Fibroblast of lung (primary cell): ENCODE data around the gene FHIT. TPM values are rescaled to one million over a fixed set of nuclear protein-coding genes. Genes with fewer than 3 reads are reported as not detected.

Experiments
- DNase-seq, 2 donors: peaks; one replicate each; pipeline versions ENCODE4 v3.0.0 to v3.0.0-alpha.2; 2010; ENCODE audit warnings: low read depth in 2 of 2
- H2AFZ ChIP-seq: 2 replicates; pipeline ENCODE4 v1.5.1; 2012; ENCODE audit warnings: low read length, control low read depth, inconsistent platforms
- H3K27ac ChIP-seq: 2 replicates; pipeline ENCODE4 v1.5.1; 2011; ENCODE audit warnings: low read length, control low read depth; ENCODE audit not compliant: insufficient read depth
- H3K27me3 ChIP-seq: 2 replicates; pipeline ENCODE4 v1.5.1; 2011; ENCODE audit warnings: mild to moderate bottlenecking, low read length; ENCODE audit not compliant: control insufficient read depth, insufficient read depth
- H3K36me3 ChIP-seq: 2 replicates; pipeline ENCODE4 v1.5.1; 2011; ENCODE audit warnings: low read length; ENCODE audit not compliant: control insufficient read depth, insufficient read depth
- H3K4me1 ChIP-seq: 2 replicates; pipeline ENCODE4 v1.5.1; 2011; ENCODE audit warnings: low read length; ENCODE audit not compliant: control insufficient read depth, insufficient read depth; ENCODE audit errors: extremely low read depth
- H3K4me2 ChIP-seq: 2 replicates; pipeline ENCODE4 v1.5.1; 2011; ENCODE audit warnings: low read length, control low read depth; ENCODE audit not compliant: insufficient read depth; ENCODE audit errors: extremely low read depth
- H3K4me3 ChIP-seq, 4 experiments: fragments of 200-600 bp in 1 of 4; sonication (generic) in 1 of 4; replicated peaks in 1 of 4; 2 replicates each; pipeline ENCODE4 v1.5.1; 2011 to 2016; ENCODE audit warnings: low read length in 4 of 4, low read depth in 3 of 4, mild to moderate bottlenecking in 3 of 4, control low read depth in 2 of 4, inconsistent platforms in 1 of 4, mixed read lengths in 1 of 4; ENCODE audit not compliant: insufficient read depth in 1 of 4; ENCODE audit errors: control extremely low read depth in 1 of 4
- H3K79me2 ChIP-seq: 2 replicates; pipeline ENCODE4 v1.5.1; 2012; ENCODE audit warnings: mild to moderate bottlenecking, low read length, inconsistent platforms; ENCODE audit not compliant: control insufficient read depth, insufficient read depth
- H3K9ac ChIP-seq: 2 replicates; pipeline ENCODE4 v1.5.1; 2011; ENCODE audit warnings: mild to moderate bottlenecking, low read length, control low read depth; ENCODE audit not compliant: insufficient read depth
- H3K9me3 ChIP-seq: 2 replicates; pipeline ENCODE4 v1.5.1; 2012; ENCODE audit warnings: low read depth, low read length; ENCODE audit not compliant: control insufficient read depth, insufficient read depth
- H4K20me1 ChIP-seq: 2 replicates; pipeline ENCODE4 v1.5.1; 2011; ENCODE audit warnings: low read length; ENCODE audit not compliant: control insufficient read depth, insufficient read depth; ENCODE audit errors: extremely low read depth
- CTCF ChIP-seq, 2 donors: IDR thresholded peaks in 1 of 2; conservative IDR thresholded peaks in 1 of 2; 1 replicate in 1 of 2; 2 replicates in 1 of 2; pipeline ENCODE4 v1.5.1; 2011 to 2012; ENCODE audit warnings: low read length in 2 of 2, control low read depth in 1 of 2, inconsistent platforms in 1 of 2, low read depth in 1 of 2, mild to moderate bottlenecking in 1 of 2
- EZH2 ChIP-seq: IDR thresholded peaks from 2 replicates; pipeline ENCODE4 v1.5.1; 2012; ENCODE audit warnings: low read length, control low read depth, mild to moderate bottlenecking; ENCODE audit errors: missing control alignments
- polyA plus RNA-seq, 2 donors: library from polyadenylated mRNA; depleted of rRNA in 1 of 2; stranded (reverse) in 1 of 2; unstranded in 1 of 2; fragments of >200 nt; gene quantifications; 2 replicates each; pipeline ENCODE4 v1.2.1, GENCODE V29; 2011 to 2012; ENCODE audit warnings: missing spikeins in 1 of 2
- total RNA-seq: library from RNA; depleted of rRNA; stranded (reverse); fragments of >200 nt; gene quantifications from 2 replicates; pipeline ENCODE4 v1.2.1, GENCODE V29; 2014

The FHIT gene
- total and polyA plus RNA-seq, 2 donors (not counting 1 experiment from before 2014, with no cell fraction given): 0.79 to 2.1 TPM

DNA sequence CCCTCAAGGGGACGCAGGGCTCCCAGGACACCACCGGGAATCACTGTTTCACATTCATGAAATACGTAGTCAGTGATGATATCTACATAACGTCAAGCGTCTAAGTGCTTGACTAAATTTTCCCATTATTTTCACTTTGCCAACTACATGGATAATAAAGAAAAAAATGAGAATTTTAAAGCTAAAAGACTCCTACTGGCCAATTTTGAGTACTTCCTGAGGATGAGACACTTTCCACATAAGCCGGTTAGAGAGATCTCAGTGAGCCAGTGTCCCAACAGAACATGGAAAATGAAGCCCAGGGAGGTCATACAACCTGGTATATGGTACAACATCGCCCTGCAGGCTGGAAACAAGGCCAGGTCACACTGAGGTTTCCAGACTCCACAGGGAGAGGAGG, 928.1 kb downstream of the FHIT start:
- Histone ChIP-seq H3K4me2 (no peak overlapping the region), H3K4me1 (no peaks in the 10 kb centered on the region), H2AFZ (no peak overlapping the region), H4K20me1 (no peaks in the 10 kb centered on the region), H3K79me2 (no peaks in the 10 kb centered on the region), H3K4me3 (no peak overlapping the region), H3K36me3 (no peaks in the 10 kb centered on the region), H3K9me3 (no peaks in the 10 kb centered on the region), H3K9ac (no peak overlapping the region), H3K27me3 (no peaks in the 10 kb centered on the region), H3K27ac (no peak overlapping the region)
- TF ChIP-seq EZH2 (no peak), CTCF (conservative IDR thresholded peaks at IDR 0.05 in 1 of 2, IDR thresholded peaks at IDR 0.05 in 1 of 2; ENCODE audit: low read depth in 1 of 2, low read length in 2 of 2) (no peak)
- DNase-seq: no peak

DNA sequence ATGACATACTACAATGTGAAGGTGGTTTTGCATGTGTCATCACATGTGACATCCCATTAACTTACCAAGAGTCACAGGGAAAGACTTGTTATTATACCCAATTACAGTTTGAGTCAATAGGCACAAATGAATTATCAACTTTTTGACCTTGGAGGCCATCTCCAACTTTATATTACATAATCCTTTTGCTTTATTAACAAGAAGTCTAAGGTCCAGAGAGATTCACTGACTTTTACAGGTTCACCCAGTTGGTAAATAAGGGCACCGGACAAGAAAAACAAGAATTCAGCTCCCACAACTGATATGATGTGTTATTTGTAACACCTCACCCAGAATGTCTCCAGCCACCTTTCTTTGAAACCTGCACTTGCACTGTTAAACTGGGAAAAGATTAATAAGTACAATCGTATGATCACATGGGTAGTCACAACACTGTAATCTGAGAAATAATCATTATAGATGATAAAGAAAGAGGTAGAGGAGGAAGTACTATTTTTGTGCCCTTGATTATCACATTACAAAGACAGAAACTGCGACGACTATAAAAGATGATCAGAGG, 928.9 kb downstream of the FHIT start:
- H4K20me1 ChIP-seq: no peaks in the 10 kb centered on the region
- H3K27me3 ChIP-seq: no peaks in the 10 kb centered on the region
- no peak overlapping the region for H2AFZ ChIP-seq
- H3K27ac ChIP-seq: no peak overlapping the region
- no peak overlapping the region for H3K4me2 ChIP-seq
- no peaks in the 10 kb centered on the region for H3K36me3 ChIP-seq
- no peaks in the 10 kb centered on the region for H3K79me2 ChIP-seq
- TF ChIP-seq EZH2: no peak
- no peak overlapping the region for H3K9ac ChIP-seq
- no peak overlapping the region for H3K4me3 ChIP-seq
- no peaks in the 10 kb centered on the region for H3K4me1 ChIP-seq
- H3K9me3 ChIP-seq: no peaks in the 10 kb centered on the region
- DNase-seq: no peak

GRCh38 chr3:60319179-60319858, 931.9 kb downstream of the FHIT start:
- Histone ChIP-seq H3K79me2 (no peaks in the 10 kb centered on the region), H3K4me1 (no peaks in the 10 kb centered on the region), H2AFZ (no peak overlapping the region), H3K4me3 (no peak overlapping the region), H3K9me3 (no peaks in the 10 kb centered on the region), H3K36me3 (no peaks in the 10 kb centered on the region), H3K27me3 (no peaks in the 10 kb centered on the region), H3K9ac (no peak overlapping the region), H4K20me1 (no peaks in the 10 kb centered on the region), H3K4me2 (no peak overlapping the region), H3K27ac (no peak overlapping the region)
- TF ChIP-seq CTCF (conservative IDR thresholded peaks at IDR 0.05 in 1 of 2, IDR thresholded peaks at IDR 0.05 in 1 of 2; ENCODE audit: low read depth in 1 of 2, low read length in 2 of 2) (no peak), EZH2 (no peak)
- peak in 1 of 2 donors; percentile 11 for DNase-seq
